Measurements from ENCODE around the gene STK33.

GRCh38 chr11:8373519-8374432 is 220.3 kb downstream of the STK33 start:
- no peak for TF ChIP-seq EP300 (IDR thresholded peaks at IDR 0.05; ENCODE audit: borderline replicate concordance in 1 of 2, low read depth in 1 of 2, low read length in 1 of 2)
- TF ChIP-seq JUND (IDR thresholded peaks at IDR 0.05) = no peak
- TF ChIP-seq FOSL2 (IDR thresholded peaks at IDR 0.05; ENCODE audit: borderline replicate concordance, low read depth) = no peak
- no peak for TF ChIP-seq CTCF (IDR thresholded peaks at IDR 0.05)
- no peak for TF ChIP-seq GABPA (IDR thresholded peaks at IDR 0.05; ENCODE audit: low read depth)
- no peak for TF ChIP-seq RAD21 (IDR thresholded peaks at IDR 0.05; ENCODE audit: low read length)
- TF ChIP-seq TAF1 (IDR thresholded peaks at IDR 0.05; ENCODE audit: borderline replicate concordance, low read depth, low read length) = no peak
- TF ChIP-seq CHD2 (IDR thresholded peaks at IDR 0.05; ENCODE audit: low read length, partially characterized antibody) = no peak
- TF ChIP-seq GATA2 (CRISPR knock-in tag; IDR thresholded peaks at IDR 0.05) = no peak
- TF ChIP-seq POLR2AphosphoS5 (IDR thresholded peaks at IDR 0.05; ENCODE audit: low read depth, low read length) = no peak
- no peak for TF ChIP-seq EZH2phosphoT487 (IDR thresholded peaks at IDR 0.05; ENCODE audit: borderline replicate concordance, low read depth)
